AG04450 (cell line): ENCODE measurements around the gene MALSU1. TPM values are rescaled to one million over a fixed set of nuclear protein-coding genes. Genes with fewer than 3 reads are reported as not detected.
A peak's percentile ranks its signal among the peaks of the same experiment; 100 is the strongest.

Experiments used
- CTCF ChIA-PET: fragments of 300-600, 350-600 bp; formaldehyde crosslinking; extraction: SDS; loops from one replicate; lab custom pipeline; 2022; ENCODE audit warnings: antibody characterized with exemption, inconsistent platforms; lab: Charles Lee
- POLR2A ChIA-PET: fragments of 350-600 bp; formaldehyde crosslinking; extraction: SDS; loops from one replicate; lab custom pipeline; 2021; ENCODE audit warnings: antibody characterized with exemption, inconsistent platforms; lab: Yijun Ruan, JAX
- DNase-seq: peaks from one replicate; pipeline ENCODE4 v3.0.0-alpha.2; 2011; ENCODE audit warnings: low read depth, low spot score
- H3K27ac ChIP-seq: one replicate; pipeline ENCODE4 v1.5.1; 2012; ENCODE audit warnings: low read depth, low read length, control low read depth
- H3K27me3 ChIP-seq: one replicate; pipeline ENCODE4 v1.6.0; 2012; ENCODE audit warnings: low read length; ENCODE audit not compliant: control insufficient read depth, insufficient read depth
- H3K4me3 ChIP-seq: 2 replicates; pipeline ENCODE4 v1.5.1; 2011; ENCODE audit warnings: mild to moderate bottlenecking, low read depth, low read length, control low read depth
- H3K9me3 ChIP-seq: 2 replicates; pipeline ENCODE4 v1.5.1; 2012; ENCODE audit warnings: low read length; ENCODE audit not compliant: control insufficient read depth, insufficient read depth
- CTCF ChIP-seq: IDR thresholded peaks from 2 replicates; pipeline ENCODE4 v1.5.1; 2011; ENCODE audit warnings: low read depth, low read length, control low read depth, inconsistent platforms
- polyA plus RNA-seq: library from polyadenylated mRNA; depleted of rRNA; stranded (reverse); fragments of >200 nt; gene quantifications from 2 replicates; pipeline ENCODE4 v1.2.3, GENCODE V29; 2011

MALSU1 gene
- polyA plus RNA-seq, 1 experiment: 82.2 TPM

- Histone ChIP-seq H3K9me3 (no peaks in the 10 kb centered on the region), H3K4me3 (no peak overlapping the region), H3K27me3 (peaks cover 25% of the 10 kb centered on the region), H3K27ac (no peak overlapping the region)
- no peak for TF ChIP-seq CTCF
- POLR2A ChIA-PET: no interaction called here
- CTCF ChIA-PET: interaction anchor here (0.9 to 1.0 kb wide), 2 partner anchors 9 to 10 kb away, joined by 3 read pairs; no protein-coding TSS in a partner anchor
- DNase-seq: no peak
Observed at GRCh38 chr7:23268167-23268566, 31.0 kb upstream of the MALSU1 start.

GRCh38 chr7:23268746-23269145 is 30.4 kb upstream of the MALSU1 start:
- ChIA-PET POLR2A (no interaction called here), CTCF (interaction anchor here (1.0 kb wide), 1 partner anchor 10 kb away, joined by 3 read pairs; no protein-coding TSS in a partner anchor)
- Histone ChIP-seq H3K4me3 (no peak overlapping the region), H3K9me3 (no peaks in the 10 kb centered on the region), H3K27ac (no peak overlapping the region), H3K27me3 (peaks cover 25% of the 10 kb centered on the region)
- no peak for DNase-seq
- no peak for TF ChIP-seq CTCF

GRCh38 chr7:23272275-23272674 is 26.9 kb upstream of the MALSU1 start:
- no peak for TF ChIP-seq CTCF
- H3K9me3 ChIP-seq: no peaks in the 10 kb centered on the region
- no peak for DNase-seq
- no peak overlapping the region for H3K4me3 ChIP-seq
- peaks cover 22% of the 10 kb centered on the region for H3K27me3 ChIP-seq
- H3K27ac ChIP-seq: no peak overlapping the region
- POLR2A ChIA-PET: interaction anchor here (0.5 kb wide), 1 partner anchor 167 kb away, joined by 3 read pairs; no protein-coding TSS in a partner anchor
- CTCF ChIA-PET: interaction anchor here (0.5 to 6.2 kb wide), 39 partner anchors 10 to 449 kb away, joined by 3 to 101 read pairs (median 5); partner anchors contain the start of gene MALSU1

GRCh38 chr7:23273141-23273599 is 26.0 kb upstream of the MALSU1 start:
- DNase-seq: peak; percentile 81
- Histone ChIP-seq H3K9me3 (no peaks in the 10 kb centered on the region), H3K4me3 (no peak overlapping the region), H3K27me3 (peaks cover 22% of the 10 kb centered on the region), H3K27ac (no peak overlapping the region)
- CTCF ChIA-PET: interaction anchor here (0.6 to 6.2 kb wide), 56 partner anchors 9 to 448 kb away, joined by 3 to 101 read pairs (median 4); partner anchors contain the start of gene GPNMB
- POLR2A ChIA-PET: interaction anchor here (1.0 kb wide), 1 partner anchor 440 kb away, joined by 4 read pairs; no protein-coding TSS in a partner anchor
- TF ChIP-seq CTCF: peak; percentile 89

- Histone ChIP-seq H3K27ac (no peak overlapping the region), H3K9me3 (no peaks in the 10 kb centered on the region), H3K4me3 (no peak overlapping the region), H3K27me3 (peaks cover 8% of the 10 kb centered on the region)
- POLR2A ChIA-PET: no interaction called here
- CTCF ChIA-PET: interaction anchor here (0.9 to 3.1 kb wide), 11 partner anchors 9 to 270 kb away, joined by 3 to 20 read pairs (median 4); no protein-coding TSS in a partner anchor
- no peak for TF ChIP-seq CTCF
- DNase-seq: no peak
Observed at GRCh38 chr7:23275912-23276311, 23.2 kb upstream of the MALSU1 start.
